ENCODE results near the gene SUCO.
"Not testable (repeated sequence)": the region's sequence is repeated elsewhere in the genome, so short reads cannot be mapped to it uniquely, and the experiment has no call there.

The SUCO gene, protein sequence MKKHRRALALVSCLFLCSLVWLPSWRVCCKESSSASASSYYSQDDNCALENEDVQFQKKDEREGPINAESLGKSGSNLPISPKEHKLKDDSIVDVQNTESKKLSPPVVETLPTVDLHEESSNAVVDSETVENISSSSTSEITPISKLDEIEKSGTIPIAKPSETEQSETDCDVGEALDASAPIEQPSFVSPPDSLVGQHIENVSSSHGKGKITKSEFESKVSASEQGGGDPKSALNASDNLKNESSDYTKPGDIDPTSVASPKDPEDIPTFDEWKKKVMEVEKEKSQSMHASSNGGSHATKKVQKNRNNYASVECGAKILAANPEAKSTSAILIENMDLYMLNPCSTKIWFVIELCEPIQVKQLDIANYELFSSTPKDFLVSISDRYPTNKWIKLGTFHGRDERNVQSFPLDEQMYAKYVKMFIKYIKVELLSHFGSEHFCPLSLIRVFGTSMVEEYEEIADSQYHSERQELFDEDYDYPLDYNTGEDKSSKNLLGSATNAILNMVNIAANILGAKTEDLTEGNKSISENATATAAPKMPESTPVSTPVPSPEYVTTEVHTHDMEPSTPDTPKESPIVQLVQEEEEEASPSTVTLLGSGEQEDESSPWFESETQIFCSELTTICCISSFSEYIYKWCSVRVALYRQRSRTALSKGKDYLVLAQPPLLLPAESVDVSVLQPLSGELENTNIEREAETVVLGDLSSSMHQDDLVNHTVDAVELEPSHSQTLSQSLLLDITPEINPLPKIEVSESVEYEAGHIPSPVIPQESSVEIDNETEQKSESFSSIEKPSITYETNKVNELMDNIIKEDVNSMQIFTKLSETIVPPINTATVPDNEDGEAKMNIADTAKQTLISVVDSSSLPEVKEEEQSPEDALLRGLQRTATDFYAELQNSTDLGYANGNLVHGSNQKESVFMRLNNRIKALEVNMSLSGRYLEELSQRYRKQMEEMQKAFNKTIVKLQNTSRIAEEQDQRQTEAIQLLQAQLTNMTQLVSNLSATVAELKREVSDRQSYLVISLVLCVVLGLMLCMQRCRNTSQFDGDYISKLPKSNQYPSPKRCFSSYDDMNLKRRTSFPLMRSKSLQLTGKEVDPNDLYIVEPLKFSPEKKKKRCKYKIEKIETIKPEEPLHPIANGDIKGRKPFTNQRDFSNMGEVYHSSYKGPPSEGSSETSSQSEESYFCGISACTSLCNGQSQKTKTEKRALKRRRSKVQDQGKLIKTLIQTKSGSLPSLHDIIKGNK (N-terminal part only)

DNA sequence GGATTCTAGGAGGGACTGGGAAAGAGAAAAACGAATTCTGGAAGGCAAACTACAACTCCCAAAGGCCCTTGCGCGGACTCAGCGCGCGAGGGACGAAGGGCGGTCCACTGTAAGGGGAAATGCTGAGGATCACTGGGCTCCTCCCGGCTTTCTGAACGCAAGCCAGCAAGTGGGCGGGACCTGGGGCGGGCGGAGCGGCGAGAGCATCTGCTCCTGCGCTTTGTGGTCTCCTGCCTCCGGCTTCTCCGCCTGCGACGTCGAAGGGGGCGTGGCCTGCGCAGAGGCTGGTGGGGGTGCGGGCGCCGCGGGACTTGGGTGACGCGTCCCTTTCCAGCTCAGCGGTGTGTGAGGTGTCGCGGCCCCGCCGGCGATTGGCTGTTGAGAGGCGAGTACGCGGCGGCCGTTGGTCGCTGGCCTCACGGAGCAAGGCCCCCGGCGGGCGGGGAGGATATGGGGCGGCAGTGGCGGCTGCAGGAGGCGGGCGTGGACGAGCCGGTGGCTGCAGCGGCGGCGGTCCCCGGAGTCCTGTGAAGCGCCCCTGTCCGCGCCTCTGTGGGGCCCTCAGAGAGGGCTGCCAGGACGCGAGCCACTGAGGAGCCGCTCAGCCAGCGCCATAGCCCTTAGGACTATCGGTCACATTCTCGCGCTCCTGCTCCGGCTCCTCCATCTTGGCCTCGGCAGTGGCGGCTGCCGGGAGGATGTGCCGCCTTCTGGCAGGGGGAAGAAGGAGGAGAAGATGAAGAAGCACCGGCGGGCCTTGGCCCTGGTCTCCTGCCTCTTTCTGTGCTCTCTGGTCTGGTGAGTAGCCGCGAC lies at the start of gene SUCO:
Gene SUCO, plus strand, starts transcription at position 451 of the 813 bp plus-strand sequence. Its CDS starts 286 bp downstream, at position 737.
- peak; percentile 100 for DNase-seq

DNA sequence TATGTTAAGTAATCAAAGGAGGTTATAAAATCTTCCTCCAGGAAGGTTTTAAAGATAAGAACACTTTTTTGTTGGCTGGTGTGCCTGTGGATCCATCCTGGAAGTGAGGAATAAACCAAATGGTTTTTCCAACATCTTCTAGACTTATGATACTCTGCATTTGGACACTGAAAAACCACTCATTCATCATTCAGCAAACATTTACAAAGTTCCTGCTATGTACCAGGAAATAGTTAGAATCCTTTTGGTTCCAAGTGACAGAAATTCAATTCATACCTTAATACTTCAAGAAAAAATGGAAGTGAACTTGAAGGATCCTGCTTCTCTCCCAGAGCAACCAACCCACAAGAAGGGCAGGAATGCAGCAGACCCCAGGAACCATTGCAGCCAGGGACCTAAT lies 49.5 kb upstream of the SUCO start:
- no peak for DNase-seq

- DNase-seq = no peak
These were observed 48.7 kb upstream of the SUCO start for GRCh38 chr1:172484252-172484651.

GRCh38 chr1:172485626-172486025 lies 47.3 kb upstream of the SUCO start:
- no peak for DNase-seq

GRCh38 chr1:172486805-172487454 lies 46.0 kb upstream of the SUCO start:
- no peak for DNase-seq

DNA sequence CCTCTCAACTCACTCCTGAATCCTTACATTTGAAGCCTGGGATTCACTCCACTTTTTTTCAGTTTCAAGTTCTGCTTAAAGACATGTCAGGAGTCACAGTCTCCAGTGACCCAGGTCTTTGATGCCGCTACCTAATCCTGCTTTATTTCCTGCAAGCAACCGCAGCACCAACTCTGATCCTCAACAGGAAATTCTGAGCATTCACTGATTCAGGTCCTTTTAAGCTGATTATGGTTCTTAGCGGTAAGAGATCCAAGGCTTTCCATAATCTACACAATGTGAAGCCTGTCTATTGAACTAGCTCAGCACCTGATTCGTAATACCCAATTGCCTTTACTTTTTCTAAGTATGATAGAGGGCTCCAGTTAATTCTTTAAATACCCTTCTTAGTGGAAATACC lies 45.4 kb upstream of the SUCO start:
- DNase-seq = no peak

DNA sequence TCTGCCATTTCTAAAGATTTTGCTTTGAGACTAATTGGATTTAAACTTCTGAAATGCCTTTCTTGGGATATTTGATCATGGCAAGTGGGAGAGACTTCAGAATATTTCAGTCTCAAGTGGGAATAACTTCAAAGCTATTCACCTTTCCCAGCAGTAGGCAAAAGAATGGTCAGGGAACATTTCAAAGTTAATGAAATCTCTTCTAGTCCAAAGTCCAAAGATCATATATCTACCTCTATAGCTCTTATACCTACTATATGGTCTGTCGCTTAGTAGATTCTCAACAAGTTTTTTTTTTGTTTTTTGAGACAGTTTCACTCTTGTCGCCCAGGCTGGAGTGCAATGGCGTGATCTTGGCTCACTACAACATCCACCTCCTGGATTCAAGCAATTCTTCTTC lies 44.6 kb upstream of the SUCO start:
- DNase-seq = no peak

- DNase-seq = no peak
These were observed 43.1 kb upstream of the SUCO start for GRCh38 chr1:172489847-172490246.

- DNase-seq = no peak
These were observed 40.5 kb upstream of the SUCO start for GRCh38 chr1:172492421-172492820.

DNA sequence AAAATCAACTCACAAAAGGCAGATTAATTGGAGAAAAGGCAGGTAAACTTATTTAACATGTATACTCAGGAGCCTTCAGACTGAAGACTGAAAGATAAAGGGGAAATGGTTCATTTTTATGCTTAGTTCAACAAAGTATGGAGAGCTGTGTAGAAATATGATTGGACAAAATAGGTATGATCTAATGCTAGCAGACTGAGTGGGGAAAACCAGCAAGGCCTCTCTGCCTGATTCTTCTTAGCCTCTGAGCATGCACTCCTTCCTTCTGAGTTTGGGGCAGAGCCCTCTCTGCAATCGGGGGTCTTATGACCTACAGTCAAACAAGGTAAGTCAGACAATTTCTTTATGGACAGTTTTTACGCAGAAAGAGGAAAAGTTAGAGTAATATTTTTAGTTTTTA lies 38.8 kb upstream of the SUCO start:
- peak; percentile 48 for DNase-seq

GRCh38 chr1:172496127-172496526 lies 36.8 kb upstream of the SUCO start:
- DNase-seq = not testable (repeated sequence)

GRCh38 chr1:172496678-172497077 lies 36.3 kb upstream of the SUCO start:
- DNase-seq = no peak

DNA sequence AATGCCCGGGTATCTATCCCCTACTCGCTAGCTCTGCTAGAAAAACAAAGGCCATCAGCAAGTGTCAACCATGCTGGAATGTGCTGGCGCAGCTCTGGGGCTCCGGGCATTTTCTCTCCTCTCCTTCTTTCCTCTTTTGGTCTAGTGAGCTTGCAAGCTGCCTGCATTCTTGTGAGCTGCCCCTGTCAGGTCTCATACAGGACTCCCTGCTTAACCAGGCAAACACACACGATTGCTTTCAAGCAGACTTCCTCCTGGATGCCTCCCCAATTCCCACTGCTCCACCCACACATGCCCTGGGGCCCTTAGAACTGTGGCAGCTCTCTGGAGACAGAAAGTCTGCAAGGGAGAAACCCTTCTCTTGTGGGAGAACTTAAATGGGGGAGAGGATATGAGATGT lies 35.7 kb upstream of the SUCO start:
- no peak for DNase-seq

- DNase-seq = peak; percentile 39
These were observed 34.1 kb upstream of the SUCO start for GRCh38 chr1:172498857-172499256.

GRCh38 chr1:172499636-172500141 lies 33.3 kb upstream of the SUCO start:
- DNase-seq = no peak

GRCh38 chr1:172500207-172500606 lies 32.7 kb upstream of the SUCO start:
- DNase-seq = no peak

DNA sequence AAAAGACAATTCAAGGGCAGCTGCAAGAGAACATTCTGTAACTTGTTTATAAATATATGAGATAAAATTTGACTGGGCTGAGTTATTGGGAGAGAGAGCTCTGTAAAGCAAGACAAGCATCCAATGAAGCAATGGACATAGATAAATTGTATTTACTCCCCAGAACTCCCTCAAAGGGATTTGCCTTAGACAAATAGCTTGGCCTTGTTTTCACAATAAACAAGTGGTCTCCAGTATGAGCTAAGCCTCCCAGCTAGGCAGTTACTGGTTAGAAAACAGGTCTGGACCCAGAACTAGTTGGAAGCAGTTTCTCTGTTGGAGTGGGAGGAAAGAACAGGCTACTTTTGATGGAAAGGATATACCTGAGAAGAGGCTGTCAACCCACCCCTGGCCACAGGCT lies 25.2 kb upstream of the SUCO start:
- no peak for DNase-seq

GRCh38 chr1:172510479-172510878 lies 22.5 kb upstream of the SUCO start:
- no peak for DNase-seq

- DNase-seq = no peak
These were observed 20.4 kb upstream of the SUCO start for GRCh38 chr1:172512591-172512990.

GRCh38 chr1:172513479-172513878 lies 19.5 kb upstream of the SUCO start:
- DNase-seq = no peak

DNA sequence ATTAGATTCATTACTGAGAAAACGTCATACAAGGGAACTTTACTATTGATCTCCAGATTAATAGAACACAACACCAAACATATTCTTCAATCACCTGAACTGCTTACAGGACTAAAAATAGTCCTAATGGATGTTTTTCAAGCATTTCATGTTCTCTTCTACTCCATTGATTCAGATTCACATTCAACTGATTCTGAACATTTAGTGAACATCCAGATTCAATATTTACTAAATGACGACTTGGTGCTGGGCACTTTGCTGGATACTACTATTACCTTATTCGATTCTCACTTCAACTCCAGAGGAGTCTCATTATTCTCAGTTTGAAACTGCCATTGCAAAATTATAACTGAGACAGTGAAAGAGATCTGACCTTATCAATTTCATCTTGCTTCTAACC lies 18.8 kb upstream of the SUCO start:
- DNase-seq = no peak

DNA sequence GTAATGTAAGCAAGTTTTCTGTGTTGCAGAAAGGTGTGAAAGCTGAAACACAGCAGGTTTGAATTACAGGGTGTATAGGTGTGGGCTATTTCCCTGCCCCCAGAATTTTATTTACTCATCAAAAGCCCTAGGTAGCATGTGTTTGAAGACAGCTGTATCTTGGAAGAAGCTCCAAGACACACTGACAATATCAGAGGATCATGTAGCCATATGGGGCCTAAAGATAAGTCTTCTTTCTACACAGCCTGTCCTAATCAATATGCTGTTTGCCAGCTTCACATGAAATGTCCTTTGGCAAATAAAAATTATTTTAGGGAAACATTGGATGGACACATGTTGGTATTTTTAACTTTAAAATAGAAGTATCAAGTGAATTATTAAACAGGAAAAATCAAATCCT lies 17.5 kb upstream of the SUCO start:
- no peak for DNase-seq
